GM18511 (cell line): ENCODE measurements around the gene CIB4.

Experiments used
- ATAC-seq: cut with Tn5 transposase; IDR thresholded peaks from one replicate; pipeline ENCODE4 v1.9.1; 2021; ENCODE audit warnings: mild to moderate bottlenecking, moderate library complexity; ENCODE audit not compliant: unreplicated experiment

Gene CIB4

GRCh38 chr2:26533661-26534060 is 107.5 kb downstream of the CIB4 start:
- ATAC-seq, result no peak

GRCh38 chr2:26532301-26533250 is 108.6 kb downstream of the CIB4 start:
- no peak for ATAC-seq
